ENCODE data around the gene NUCB1. TPM values are rescaled to one million over a fixed set of nuclear protein-coding genes. Genes with fewer than 3 reads are reported as not detected.

The NUCB1 gene
- total RNA-seq, 1 experiment from 2014 or later: 125 TPM

- H3K36me3 Mint-ChIP-seq (ENCODE audit: insufficient read depth in 1 of 3, low read depth in 3 of 3): peaks cover 0 to 17% (median 10%) of the 10 kb centered on the region in 3 experiments; a peak in 6 of 7 replicates
- H3K18ac ChIP-seq (ENCODE audit: insufficient read length, low read depth, low read length): peak overlapping the region; percentile 88
- no peak overlapping the region for H4K5ac ChIP-seq (ENCODE audit: insufficient read length, low read depth, low read length)
- no peaks in the 10 kb centered on the region for H3K4me1 ChIP-seq (ENCODE audit: insufficient read depth, low read length)
- no peak overlapping the region for H2BK120ac ChIP-seq (ENCODE audit: low read depth, low read length, poor library complexity, severe bottlenecking)
- TF ChIP-seq, protein P1, sequence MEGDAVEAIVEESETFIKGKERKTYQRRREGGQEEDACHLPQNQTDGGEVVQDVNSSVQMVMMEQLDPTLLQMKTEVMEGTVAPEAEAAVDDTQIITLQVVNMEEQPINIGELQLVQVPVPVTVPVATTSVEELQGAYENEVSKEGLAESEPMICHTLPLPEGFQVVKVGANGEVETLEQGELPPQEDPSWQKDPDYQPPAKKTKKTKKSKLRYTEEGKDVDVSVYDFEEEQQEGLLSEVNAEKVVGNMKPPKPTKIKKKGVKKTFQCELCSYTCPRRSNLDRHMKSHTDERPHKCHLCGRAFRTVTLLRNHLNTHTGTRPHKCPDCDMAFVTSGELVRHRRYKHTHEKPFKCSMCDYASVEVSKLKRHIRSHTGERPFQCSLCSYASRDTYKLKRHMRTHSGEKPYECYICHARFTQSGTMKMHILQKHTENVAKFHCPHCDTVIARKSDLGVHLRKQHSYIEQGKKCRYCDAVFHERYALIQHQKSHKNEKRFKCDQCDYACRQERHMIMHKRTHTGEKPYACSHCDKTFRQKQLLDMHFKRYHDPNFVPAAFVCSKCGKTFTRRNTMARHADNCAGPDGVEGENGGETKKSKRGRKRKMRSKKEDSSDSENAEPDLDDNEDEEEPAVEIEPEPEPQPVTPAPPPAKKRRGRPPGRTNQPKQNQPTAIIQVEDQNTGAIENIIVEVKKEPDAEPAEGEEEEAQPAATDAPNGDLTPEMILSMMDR (conservative IDR thresholded peaks at IDR 0.05): no peak
- no peak overlapping the region for H2AK5ac ChIP-seq (ENCODE audit: insufficient read length, low read length)
- no peak overlapping the region for H3K4me2 ChIP-seq (ENCODE audit: insufficient read depth, insufficient read length, low read length)
- no peak overlapping the region for H2BK15ac ChIP-seq (ENCODE audit: low read depth, low read length)
- H2AFZ ChIP-seq (ENCODE audit: low read length): no peak overlapping the region
- no peak overlapping the region for H2BK20ac ChIP-seq (ENCODE audit: low read depth, low read length, poor library complexity, severe bottlenecking)
- H3K9ac ChIP-seq (ENCODE audit: extremely low read depth, insufficient read length, low read length): no peak overlapping the region
- no peak overlapping the region for H4K91ac ChIP-seq (ENCODE audit: insufficient read length, low read depth, low read length)
- H3K23ac ChIP-seq (ENCODE audit: insufficient read length, low read depth, low read length): no peak overlapping the region
- no peaks in the 10 kb centered on the region for H3K27me3 Mint-ChIP-seq (ENCODE audit: low read depth)
- peaks cover 17 to 19% of the 10 kb centered on the region in 2 experiments for H3K4me1 Mint-ChIP-seq
- H3K9me3 Mint-ChIP-seq: no peaks in the 10 kb centered on the region
- no peak overlapping the region for H3T11ph ChIP-seq (ENCODE audit: low read length)
- no peaks in the 10 kb centered on the region for H3K9me3 ChIP-seq (ENCODE audit: control insufficient read depth, low read depth, low read length)
- no peak overlapping the region; a peak in 2 of 5 replicates for H3K4me3 Mint-ChIP-seq
- H3K79me2 ChIP-seq (ENCODE audit: insufficient read depth, low read length): no peaks in the 10 kb centered on the region
- H2BK5ac ChIP-seq (ENCODE audit: insufficient read length, low read length): no peak overlapping the region
- no peaks in the 10 kb centered on the region for H3K27me3 ChIP-seq (ENCODE audit: insufficient read depth, low read length)
- no peaks in the 10 kb centered on the region for H3K23me2 ChIP-seq (ENCODE audit: insufficient read length, low read depth, low read length, poor library complexity, severe bottlenecking)
- peak overlapping the region; percentile 76 to 89 (median 88); a peak in 4 of 7 replicates for H3K27ac Mint-ChIP-seq
- no CpG with 5 or more reads among the region's 30 CpGs for WGBS (ENCODE audit: extremely low coverage, insufficient read length, low lambda C conversion rate)
- no peak overlapping the region for H3K27ac ChIP-seq (ENCODE audit: insufficient read length, low read depth, low read length)
- 0 out of 2 replicates have a peak overlapping the region, but pooled peaks have one; percentile 60 for H3K14ac ChIP-seq (ENCODE audit: insufficient read depth, low read length)
- H3K4ac ChIP-seq (ENCODE audit: low read depth, low read length): no peak overlapping the region
- H3K79me1 ChIP-seq (ENCODE audit: insufficient read depth, low read depth, low read length, poor library complexity, severe bottlenecking): no peaks in the 10 kb centered on the region
- DNase-seq: peak; percentile 85
- no peak overlapping the region for H4K8ac ChIP-seq (replicated peaks; ENCODE audit: insufficient read length, low read depth, low read length)
- H3K56ac ChIP-seq (ENCODE audit: insufficient read length, low read depth, low read length): no peak overlapping the region
- no peak overlapping the region for H2BK12ac ChIP-seq (ENCODE audit: insufficient read length, low read depth, low read length)
- no peaks in the 10 kb centered on the region for H4K20me1 ChIP-seq (ENCODE audit: control insufficient read depth, insufficient read depth, insufficient read length)
Observed at GRCh38 chr19:48881741-48882657, 18.1 kb upstream of the NUCB1 start.

All from H9 (cell line).